PC-3 (cell line): ENCODE data around the gene GPRC5B. TPM values are rescaled to one million over a fixed set of nuclear protein-coding genes. Genes with fewer than 3 reads are reported as not detected.
A peak's percentile ranks its signal among the peaks of the same experiment; 100 is the strongest.

Source experiments
- ATAC-seq: fragments of 200-7000 bp; cut with Tn5 transposase; 2 replicates; pipeline ENCODE4 v1.9.1; 2020; ENCODE audit warnings: mild to moderate bottlenecking, moderate library complexity
- Bru-seq: library from RNA; stranded (reverse); fragments of 400-500 nt; gene quantifications from one replicate; lab custom pipeline; 2021; lab: Mats Ljungman, UMichigan
- BruChase-seq, 2 experiments: library from RNA; stranded (reverse); fragments of 400-500 nt; gene quantifications; one replicate each; lab custom pipeline; 2021; lab: Mats Ljungman, UMichigan
- BruUV-seq: library from RNA; stranded (reverse); fragments of 400-500 nt; replicated peaks from 2 replicates; lab custom pipeline; 2021; lab: Mats Ljungman, UMichigan
- CTCF ChIA-PET: fragments of 300-600 bp; sonication (Branson Sonifier 250); formaldehyde crosslinking; loops from one replicate; lab custom pipeline; 2022; ENCODE audit warnings: antibody characterized with exemption; lab: Charles Lee
- POLR2A ChIA-PET: fragments of 300-600 bp; sonication (Branson Sonifier 250); formaldehyde crosslinking; loops from one replicate; lab custom pipeline; 2022; ENCODE audit warnings: antibody characterized with exemption; ENCODE audit not compliant: unreplicated experiment; lab: Charles Lee
- DNase-seq: peaks from one replicate; pipeline ENCODE4 v3.0.0-alpha.2; 2015
- H2AFZ ChIP-seq: fragments of 300-600 bp; sonication (generic); 2 replicates; pipeline ENCODE4 v1.6.0; 2016; ENCODE audit warnings: antibody characterized with exemption, low read length
- H3F3A ChIP-seq: fragments of 300-600 bp; sonication (generic); one replicate; pipeline ENCODE4 v1.6.0; 2017; ENCODE audit warnings: antibody characterized with exemption, low read length, control low read depth, mild to moderate bottlenecking; ENCODE audit not compliant: unreplicated experiment
- H3K27ac ChIP-seq: fragments of 300-600 bp; sonication (generic); 2 replicates; pipeline ENCODE4 v1.5.1; 2016; ENCODE audit warnings: mild to moderate bottlenecking, low read length
- H3K27me3 ChIP-seq: fragments of 300-600 bp; sonication (generic); 2 replicates; pipeline ENCODE4 v1.6.1; 2016; ENCODE audit warnings: low read length, mixed read lengths
- H3K36me3 ChIP-seq: fragments of 300-600 bp; sonication (generic); 2 replicates; pipeline ENCODE4 v1.6.1; 2016; ENCODE audit warnings: low read depth, mixed run types, low read length, mixed read lengths
- H3K4me1 ChIP-seq: fragments of 300-600 bp; sonication (generic); 2 replicates; pipeline ENCODE4 v1.5.1; 2016; ENCODE audit warnings: low read length; ENCODE audit not compliant: insufficient read depth
- H3K4me2 ChIP-seq: fragments of 300-600 bp; sonication (generic); 2 replicates; pipeline ENCODE4 v1.6.0; 2016; ENCODE audit warnings: low read length
- H3K4me3 ChIP-seq: fragments of 300-600 bp; sonication (generic); 2 replicates; pipeline ENCODE4 v1.5.1; 2016; ENCODE audit warnings: mild to moderate bottlenecking, low read length, mixed read lengths
- H3K79me2 ChIP-seq: fragments of 300-600 bp; sonication (generic); 2 replicates; pipeline ENCODE4 v1.6.1; 2017; ENCODE audit warnings: low read length, mixed read lengths
- H3K9ac ChIP-seq: fragments of 300-600 bp; sonication (generic); 2 replicates; pipeline ENCODE4 v1.6.0; 2016; ENCODE audit warnings: mild to moderate bottlenecking, low read length
- H3K9me2 ChIP-seq: fragments of 300-600 bp; sonication (generic); replicated peaks from 2 replicates; pipeline ENCODE4 v1.6.1; 2016; ENCODE audit warnings: mixed run types, low read length, mixed read lengths
- H3K9me3 ChIP-seq: fragments of 300-600 bp; sonication (generic); 2 replicates; pipeline ENCODE4 v1.6.1; 2016; ENCODE audit warnings: low read length, mixed read lengths
- H4K20me1 ChIP-seq: fragments of 300-600 bp; sonication (generic); 2 replicates; pipeline ENCODE4 v1.6.1; 2016; ENCODE audit warnings: low read length, mixed read lengths
- CTCF ChIP-seq: fragments of 300-600 bp; sonication (generic); conservative IDR thresholded peaks from 2 replicates; pipeline ENCODE4 v1.5.1; 2017; ENCODE audit warnings: antibody characterized with exemption, low read depth, mild to moderate bottlenecking, low read length
- EZH2 ChIP-seq: fragments of 300-600 bp; sonication (generic); IDR thresholded peaks from one replicate; pipeline ENCODE4 v1.6.1; 2017; ENCODE audit warnings: antibody characterized with exemption, mild to moderate bottlenecking, low read length; ENCODE audit not compliant: unreplicated experiment
- EZH2phosphoT487 ChIP-seq: fragments of 300-600 bp; sonication (generic); IDR thresholded peaks from 2 replicates; pipeline ENCODE4 v1.6.1; 2018; ENCODE audit warnings: mild to moderate bottlenecking, antibody characterized with exemption, low read length, borderline replicate concordance
- intact Hi-C: fragments of 100-400 bp; cut with micrococcal nuclease; formaldehyde crosslinking; loops from 2 replicates; pipeline ENCODE4 v1.9.0; 2023
- long read RNA-seq: library from polyadenylated mRNA; unstranded; transcript quantifications from one replicate; pipeline ENCODE4 v2.0.0, GENCODE V29; 2021; ENCODE audit not compliant: unreplicated experiment
- total RNA-seq: library from RNA; depleted of rRNA; stranded (reverse); fragments of >200 nt; gene quantifications from 2 replicates; pipeline ENCODE4 v1.2.3, GENCODE V29; 2014; rRNA removed

GPRC5B gene
- total RNA-seq (5.5 and 12.4 TPM in 2 replicates), Bru-seq, nascent RNA (percentile 54 among the genes with signal in this experiment), BruChase-seq, experiment 1, labeled RNA remaining after a 6-hour chase (percentile 84 among the genes with signal in this experiment), BruChase-seq, experiment 2, labeled RNA remaining after a 2-hour chase (percentile 70 among the genes with signal in this experiment)
- long read RNA-seq, full-length matches to known transcripts = 31 of 40 reads
- long read RNA-seq, partial matches to known transcripts = 5 of 40 reads
- long read RNA-seq, other reads (novel, unspliced or antisense) = 4 of 40 reads

- no peak within 1 kb of the TSS for H3K27ac ChIP-seq
- peak within 1 kb of the TSS; percentile 95 for H2AFZ ChIP-seq
- TF ChIP-seq CTCF = no peak
- no peak for TF ChIP-seq EZH2phosphoT487
- TF ChIP-seq EZH2 = no peak
- no peaks in the 10 kb centered on the region for H3K36me3 ChIP-seq
- no peaks in the 10 kb centered on the region for H3K9me3 ChIP-seq
- no peaks in the 10 kb centered on the region for H3F3A ChIP-seq
- H3K27me3 ChIP-seq = no peaks in the 10 kb centered on the region
- peaks cover 27% of the 10 kb centered on the region; the same call in 1 of the 2 replicates for H3K79me2 ChIP-seq
- peak within 1 kb of the TSS; percentile 59 for H3K9ac ChIP-seq
- intact Hi-C loops = loop anchor here (1.0 to 5.0 kb wide), 4 partner anchors 168 to 328 kb away; partner anchors contain the start of gene VPS35L
- H3K9me2 ChIP-seq = no peaks in the 10 kb centered on the region
- DNase-seq (peak; percentile 34), ATAC-seq (peak; percentile 63)
- no TSS peak for BruUV-seq
- peak within 1 kb of the TSS; percentile 86 for H3K4me2 ChIP-seq
- H3K4me1 ChIP-seq = peaks cover 4% of the 10 kb centered on the region; the same call in 1 of the 2 replicates
- ChIA-PET POLR2A (no interaction called here), CTCF (interaction anchor here (0.5 to 1.0 kb wide), 2 partner anchors 189 to 469 kb away, joined by 3 to 4 read pairs; no protein-coding TSS in a partner anchor)
- H4K20me1 ChIP-seq = no peaks in the 10 kb centered on the region
- H3K4me3 ChIP-seq = peak within 1 kb of the TSS; percentile 83
These were observed at the start of gene GPRC5B for GRCh38 chr16:19884611-19885450. Gene GPRC5B (minus strand): TSS chr16:19884848. CDS start chr16:19872845, 12,003 bp downstream.

- Histone ChIP-seq H2AFZ (no peak overlapping the region), H3K9me3 (no peaks in the 10 kb centered on the region), H3K79me2 (no peaks in the 10 kb centered on the region), H3K9me2 (no peaks in the 10 kb centered on the region), H3K4me1 (no peaks in the 10 kb centered on the region), H3K27me3 (peaks cover 15% of the 10 kb centered on the region), H3K4me3 (no peak overlapping the region), H3K36me3 (no peaks in the 10 kb centered on the region), H3K27ac (no peak overlapping the region), H3F3A (no peaks in the 10 kb centered on the region), H3K4me2 (no peak overlapping the region), H3K9ac (no peak overlapping the region), H4K20me1 (no peaks in the 10 kb centered on the region)
- BruUV-seq = no TSS peak
- POLR2A ChIA-PET = no interaction called here
- no peak for TF ChIP-seq EZH2
- TF ChIP-seq EZH2phosphoT487 = no peak
- CTCF ChIA-PET = no interaction called here
- no peak for DNase-seq
- intact Hi-C loops = no loop called here
- no peak for ATAC-seq
These were observed 49.1 kb upstream of the GPRC5B start for GRCh38 chr16:19933740-19934139.

- Histone ChIP-seq H3K9ac (no peak overlapping the region), H2AFZ (no peak overlapping the region), H3K4me2 (no peak overlapping the region), H3K9me2 (no peaks in the 10 kb centered on the region), H3K4me3 (no peak overlapping the region), H3K27me3 (peaks cover 16% of the 10 kb centered on the region), H3K9me3 (no peaks in the 10 kb centered on the region), H3K4me1 (no peaks in the 10 kb centered on the region), H3F3A (no peaks in the 10 kb centered on the region), H3K36me3 (no peaks in the 10 kb centered on the region), H3K27ac (no peak overlapping the region), H4K20me1 (no peaks in the 10 kb centered on the region), H3K79me2 (no peaks in the 10 kb centered on the region)
- intact Hi-C loops = no loop called here
- CTCF ChIA-PET = no interaction called here
- BruUV-seq = no TSS peak
- POLR2A ChIA-PET = no interaction called here
- ATAC-seq = no peak
- DNase-seq = no peak
- TF ChIP-seq EZH2phosphoT487 (no peak), EZH2 (no peak), CTCF (no peak)
These were observed 44.4 kb upstream of the GPRC5B start for GRCh38 chr16:19929062-19929511.
